Measurements from ENCODE around the gene NCS1.

NCS1 gene

GRCh38 chr9:130197386-130197785 lies 25.2 kb downstream of the NCS1 start:
- Histone ChIP-seq H3K79me2 (ENCODE audit: control insufficient read depth, low read length) (no peaks in the 10 kb centered on the region), H3K4me2 (ENCODE audit: low read length) (no peak overlapping the region), H3K9me2 (replicated peaks; ENCODE audit: control insufficient read depth, low read length) (no peaks in the 10 kb centered on the region), H3K9me3 (ENCODE audit: control insufficient read depth, insufficient read depth, low read length) (no peaks in the 10 kb centered on the region), H3K4me1 (ENCODE audit: control insufficient read depth, low read length) (no peaks in the 10 kb centered on the region), H3K27me3 (ENCODE audit: control insufficient read depth, low read length) (peaks cover 3% of the 10 kb centered on the region; the same call in 1 of the 2 replicates), H4K20me1 (ENCODE audit: control insufficient read depth, insufficient read depth, low read depth, low read length) (no peaks in the 10 kb centered on the region), H3K4me3 (ENCODE audit: low read length) (no peak overlapping the region), H3F3A (ENCODE audit: control insufficient read depth, insufficient read depth) (no peaks in the 10 kb centered on the region), H3K27ac (ENCODE audit: low read depth, low read length) (no peak overlapping the region), H3K36me3 (ENCODE audit: control insufficient read depth, low read length) (no peaks in the 10 kb centered on the region)
- TF ChIP-seq EZH2phosphoT487 (IDR thresholded peaks at IDR 0.05; ENCODE audit: borderline replicate concordance, low read length) (no peak), CTCF (IDR thresholded peaks at IDR 0.05; ENCODE audit: low read depth, low read length, poor library complexity, severe bottlenecking) (no peak)

- H3K4me2 ChIP-seq (ENCODE audit: low read length), result no peak overlapping the region
- H3K9me3 ChIP-seq (ENCODE audit: control insufficient read depth, insufficient read depth, low read length), result no peaks in the 10 kb centered on the region
- no peak overlapping the region for H3K4me3 ChIP-seq (ENCODE audit: low read length)
- no peaks in the 10 kb centered on the region for H3K36me3 ChIP-seq (ENCODE audit: control insufficient read depth, low read length)
- no peak overlapping the region for H3K27ac ChIP-seq (ENCODE audit: low read depth, low read length)
- TF ChIP-seq CTCF (IDR thresholded peaks at IDR 0.05; ENCODE audit: low read depth, low read length, poor library complexity, severe bottlenecking) (no peak), EZH2phosphoT487 (IDR thresholded peaks at IDR 0.05; ENCODE audit: borderline replicate concordance, low read length) (no peak)
- H3F3A ChIP-seq (ENCODE audit: control insufficient read depth, insufficient read depth), result no peaks in the 10 kb centered on the region
- H3K27me3 ChIP-seq (ENCODE audit: control insufficient read depth, low read length), result peaks cover 3% of the 10 kb centered on the region; the same call in 1 of the 2 replicates
- no peaks in the 10 kb centered on the region for H3K79me2 ChIP-seq (ENCODE audit: control insufficient read depth, low read length)
- H3K9me2 ChIP-seq (replicated peaks; ENCODE audit: control insufficient read depth, low read length), result no peaks in the 10 kb centered on the region
- H3K4me1 ChIP-seq (ENCODE audit: control insufficient read depth, low read length), result no peaks in the 10 kb centered on the region
- H4K20me1 ChIP-seq (ENCODE audit: control insufficient read depth, insufficient read depth, low read depth, low read length), result no peaks in the 10 kb centered on the region
Observed at GRCh38 chr9:130197888-130198287, 25.7 kb downstream of the NCS1 start.

- Histone ChIP-seq H3F3A (ENCODE audit: control insufficient read depth, insufficient read depth) (no peaks in the 10 kb centered on the region), H3K4me3 (ENCODE audit: low read length) (no peak overlapping the region), H3K27ac (ENCODE audit: low read depth, low read length) (no peak overlapping the region), H3K79me2 (ENCODE audit: control insufficient read depth, low read length) (no peaks in the 10 kb centered on the region), H3K4me2 (ENCODE audit: low read length) (no peak overlapping the region), H3K27me3 (ENCODE audit: control insufficient read depth, low read length) (peaks cover 3% of the 10 kb centered on the region; the same call in 1 of the 2 replicates), H3K36me3 (ENCODE audit: control insufficient read depth, low read length) (no peaks in the 10 kb centered on the region), H3K9me3 (ENCODE audit: control insufficient read depth, insufficient read depth, low read length) (no peaks in the 10 kb centered on the region), H4K20me1 (ENCODE audit: control insufficient read depth, insufficient read depth, low read depth, low read length) (no peaks in the 10 kb centered on the region), H3K4me1 (ENCODE audit: control insufficient read depth, low read length) (no peaks in the 10 kb centered on the region), H3K9me2 (replicated peaks; ENCODE audit: control insufficient read depth, low read length) (no peaks in the 10 kb centered on the region)
- TF ChIP-seq EZH2phosphoT487 (IDR thresholded peaks at IDR 0.05; ENCODE audit: borderline replicate concordance, low read length) (no peak), CTCF (IDR thresholded peaks at IDR 0.05; ENCODE audit: low read depth, low read length, poor library complexity, severe bottlenecking) (no peak)
Observed at GRCh38 chr9:130198501-130199179, 26.4 kb downstream of the NCS1 start.

Measured in DOHH2 (cell line).